IPS DF 4.7 (cell line): ENCODE results near the gene TNPO1.
"Not testable (repeated sequence)": the region's sequence is repeated elsewhere in the genome, so short reads cannot be mapped to it uniquely, and the experiment has no call there.

Experiments
- DNase-seq: peaks from one replicate; pipeline ENCODE4 v3.0.0-alpha.2; 2013; ENCODE audit warnings: low spot score; ENCODE audit errors: extremely low read depth

Gene TNPO1

GRCh38 chr5:72816284-72817075, at the start of gene TNPO1:
TSS of gene TNPO1 (plus strand) at chr5:72816661. CDS start at chr5:72816738, 77 bp downstream.
- DNase-seq, result peak; percentile 62

DNA sequence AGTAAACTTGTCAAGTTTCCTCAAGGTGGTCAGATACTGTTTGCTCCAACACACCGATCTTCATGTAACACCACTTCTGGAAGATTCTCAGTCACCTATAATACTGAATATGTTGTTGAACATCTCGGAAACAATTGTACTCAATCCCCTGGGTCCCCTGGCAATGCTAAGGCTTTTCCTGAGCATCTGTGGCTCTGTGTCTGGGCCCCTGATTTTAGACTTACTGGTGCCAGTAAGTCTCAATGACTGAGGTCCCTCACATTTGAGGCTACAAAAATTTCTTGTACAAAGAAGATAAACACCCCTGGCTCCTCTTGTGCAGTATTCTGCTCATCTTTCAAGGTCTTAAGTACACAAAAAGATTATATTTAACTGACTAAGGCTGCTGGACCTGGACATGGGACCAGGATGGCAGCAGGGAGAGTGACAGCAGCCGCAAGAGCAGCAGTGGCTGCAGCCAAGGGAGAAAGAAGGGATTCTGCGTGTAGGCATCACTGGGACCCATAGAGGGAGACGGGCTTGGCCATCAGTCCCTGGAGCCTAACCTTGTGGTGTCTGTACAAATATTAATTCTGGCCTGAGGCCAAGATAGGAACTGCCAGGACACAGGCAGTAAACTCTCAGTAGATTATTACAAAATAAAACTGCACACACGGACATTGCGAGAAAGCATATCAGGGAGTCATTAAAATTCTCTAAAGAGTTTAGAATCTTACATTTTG, 49.0 kb upstream of the TNPO1 start:
- DNase-seq, result no peak

- DNase-seq, result no peak
These were observed 46.2 kb upstream of the TNPO1 start for GRCh38 chr5:72770266-72770665.

- DNase-seq, result no peak
These were observed 39.8 kb upstream of the TNPO1 start for GRCh38 chr5:72776684-72777083.

GRCh38 chr5:72779520-72779919, 36.9 kb upstream of the TNPO1 start:
- no peak for DNase-seq

DNA sequence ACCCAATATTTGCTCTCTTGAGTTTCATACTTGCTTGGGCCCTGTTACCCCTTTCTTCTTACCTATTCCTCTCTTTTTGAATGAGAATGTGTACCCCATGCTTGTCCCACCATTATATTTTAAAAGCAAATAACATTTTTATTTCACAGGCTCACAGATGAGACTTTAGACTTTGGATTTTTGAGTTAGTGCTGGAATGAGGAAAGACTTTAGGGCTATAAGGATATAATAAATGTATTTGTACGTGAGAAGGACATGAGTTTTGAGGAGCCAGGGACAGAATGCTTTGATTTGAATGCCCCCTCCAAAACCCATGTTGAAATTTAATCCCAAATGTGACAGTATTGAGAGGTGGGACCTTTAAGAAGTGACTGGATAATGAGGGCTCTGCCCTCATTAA, 33.1 kb upstream of the TNPO1 start:
- no peak for DNase-seq

GRCh38 chr5:72784129-72784528, 32.3 kb upstream of the TNPO1 start:
- no peak for DNase-seq

DNA sequence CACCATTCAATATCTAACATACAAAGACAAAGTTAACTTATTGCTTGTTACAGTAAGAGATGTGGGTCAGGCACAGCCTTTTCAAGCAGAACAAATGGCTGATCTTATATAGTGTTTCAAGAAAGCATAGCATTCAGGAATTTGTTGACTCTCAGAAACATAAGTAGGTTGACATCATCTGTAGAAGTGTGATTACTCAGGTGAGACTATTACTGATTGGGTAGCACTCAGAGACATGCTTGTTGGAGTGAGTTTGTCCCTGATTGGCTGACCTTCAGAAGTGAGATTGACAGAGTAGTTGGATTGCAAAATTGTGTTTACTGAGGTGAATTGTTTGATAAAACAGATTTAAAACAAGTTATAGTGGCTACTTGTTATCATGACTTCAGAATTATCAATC, 30.7 kb upstream of the TNPO1 start:
- no peak for DNase-seq

DNA sequence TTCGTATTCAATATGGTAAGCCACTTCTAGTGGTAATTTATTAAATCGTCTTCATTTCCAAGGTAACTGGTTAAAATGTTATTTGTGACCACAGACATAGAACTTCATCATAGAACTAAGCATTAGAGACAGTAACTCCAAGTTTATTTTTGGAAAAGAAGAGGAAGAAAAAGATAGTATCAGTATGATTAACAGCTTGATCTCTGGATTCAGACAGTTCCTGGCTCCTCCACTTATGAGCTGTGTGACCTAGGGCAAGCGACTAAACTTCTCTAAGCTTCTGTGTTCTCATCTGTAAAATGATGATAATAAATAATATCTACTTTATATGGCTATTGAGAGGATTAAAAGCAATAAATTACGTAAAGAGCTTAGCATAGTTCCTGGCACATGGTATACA, 29.8 kb upstream of the TNPO1 start:
- DNase-seq, result no peak

DNA sequence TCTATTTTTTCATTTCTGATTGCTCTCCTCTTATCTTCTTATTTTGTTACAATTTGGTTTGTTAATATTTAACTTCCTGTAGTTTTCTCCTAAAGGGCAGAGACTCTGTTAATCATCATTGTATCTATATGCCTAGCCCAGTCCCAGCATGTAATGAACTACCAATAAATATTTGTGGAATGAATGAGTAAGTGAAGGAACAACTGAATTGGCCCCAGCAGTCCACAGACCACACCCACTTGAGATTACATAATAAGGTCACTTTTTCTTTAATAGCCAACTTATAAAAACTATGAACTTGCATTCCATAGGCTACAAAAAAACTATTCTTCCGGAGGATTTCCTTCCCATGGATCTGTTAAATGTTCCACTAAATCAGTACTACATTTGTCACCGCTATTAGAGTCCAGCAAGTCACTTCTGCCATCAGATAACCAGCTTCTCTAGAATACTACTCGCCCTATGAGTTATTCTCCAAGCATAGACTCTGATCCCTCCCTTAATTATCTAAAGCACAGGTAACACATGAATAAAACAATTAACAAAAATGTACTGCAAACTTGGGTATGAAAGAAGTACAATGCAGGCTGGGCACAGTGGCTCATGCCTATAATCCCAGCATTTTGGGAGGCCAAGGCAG, 27.5 kb upstream of the TNPO1 start:
- no peak for DNase-seq

DNA sequence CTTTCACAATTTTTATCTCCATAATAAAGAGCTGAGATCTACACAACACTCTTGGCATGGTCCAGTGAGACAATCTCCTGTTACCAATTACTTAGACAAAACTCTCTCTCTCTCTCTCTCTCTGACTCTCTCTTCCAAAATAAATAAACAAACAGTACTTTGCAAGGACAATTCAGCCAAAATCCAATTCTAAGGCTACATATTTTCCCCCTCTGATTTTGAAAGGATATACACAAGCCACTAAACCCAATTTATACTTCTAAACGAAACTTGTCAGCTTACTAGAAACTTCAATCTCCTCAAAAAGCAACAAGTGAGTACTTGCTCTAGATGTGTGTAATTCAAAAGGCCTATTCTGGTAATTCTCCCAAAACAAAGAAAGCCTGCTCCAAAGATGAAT, 26.3 kb upstream of the TNPO1 start:
- DNase-seq, result no peak

DNA sequence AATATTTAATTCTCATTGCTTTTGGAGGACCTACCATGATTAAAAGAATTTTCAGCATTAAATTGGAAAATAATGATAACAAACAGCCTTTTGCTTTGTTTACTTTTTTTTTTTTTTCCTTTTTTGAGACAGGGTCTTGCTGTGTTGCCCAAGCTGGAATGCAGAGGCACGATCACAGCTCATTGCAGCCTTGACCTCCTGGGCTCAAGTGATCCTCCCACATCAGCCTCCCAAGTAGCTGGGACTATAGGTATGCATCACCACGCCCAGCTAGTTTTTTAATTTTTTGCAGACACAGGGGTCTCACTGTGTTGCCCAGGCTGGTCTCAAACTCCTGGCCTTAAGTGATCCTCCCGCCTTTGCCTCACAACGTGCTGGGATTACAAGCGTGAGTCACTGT, 23.8 kb upstream of the TNPO1 start:
- not testable (repeated sequence) for DNase-seq

GRCh38 chr5:72796001-72796400, 20.5 kb upstream of the TNPO1 start:
- DNase-seq, result no peak

DNA sequence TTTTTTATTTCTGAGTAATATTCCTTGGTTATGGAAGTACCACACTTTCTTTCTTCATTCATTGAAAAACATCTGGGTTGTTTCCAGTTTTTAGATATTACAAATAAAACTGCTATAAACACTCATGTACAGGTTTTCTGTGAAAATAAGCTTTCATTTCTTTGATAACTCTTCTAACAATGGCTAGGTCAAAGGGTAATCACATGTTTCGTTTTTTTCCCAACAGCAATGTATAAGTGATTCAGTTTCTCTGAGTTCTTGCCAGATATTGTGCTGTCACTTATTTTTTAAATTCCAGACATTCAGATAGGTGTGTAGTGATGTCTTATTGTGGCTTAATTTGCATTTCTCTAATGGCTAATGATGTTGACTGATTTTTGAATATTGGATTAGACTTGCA, 16.7 kb upstream of the TNPO1 start:
- no peak for DNase-seq

- DNase-seq, result not testable (repeated sequence)
These were observed 7.8 kb upstream of the TNPO1 start for GRCh38 chr5:72808637-72809036.

DNA sequence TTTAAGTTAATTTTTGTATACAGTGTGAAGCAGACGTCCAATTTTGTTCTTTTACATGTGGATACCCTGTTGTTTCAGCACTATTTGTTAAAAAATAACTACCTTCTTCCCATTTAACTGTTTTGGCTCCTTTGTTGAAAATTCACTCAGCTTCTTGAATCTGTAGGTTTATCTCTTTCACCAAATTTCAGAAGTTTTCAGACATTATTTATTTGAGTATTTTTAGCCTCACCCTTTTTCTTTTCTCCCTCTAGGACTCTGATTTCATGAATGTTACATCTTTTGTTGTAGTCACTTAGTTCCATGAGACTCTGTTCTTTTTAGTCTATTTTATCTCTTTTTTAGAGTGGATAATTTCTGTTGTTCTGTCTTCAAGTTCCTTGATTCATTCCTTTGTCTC, 4.6 kb upstream of the TNPO1 start:
- no peak for DNase-seq

- DNase-seq, result no peak
These were observed 4.0 kb upstream of the TNPO1 start for GRCh38 chr5:72812488-72812887.

- no peak for DNase-seq
These were observed 2.4 kb upstream of the TNPO1 start for GRCh38 chr5:72814104-72814503.

- DNase-seq, result no peak
These were observed 1.6 kb upstream of the TNPO1 start for GRCh38 chr5:72814864-72815263.

DNA sequence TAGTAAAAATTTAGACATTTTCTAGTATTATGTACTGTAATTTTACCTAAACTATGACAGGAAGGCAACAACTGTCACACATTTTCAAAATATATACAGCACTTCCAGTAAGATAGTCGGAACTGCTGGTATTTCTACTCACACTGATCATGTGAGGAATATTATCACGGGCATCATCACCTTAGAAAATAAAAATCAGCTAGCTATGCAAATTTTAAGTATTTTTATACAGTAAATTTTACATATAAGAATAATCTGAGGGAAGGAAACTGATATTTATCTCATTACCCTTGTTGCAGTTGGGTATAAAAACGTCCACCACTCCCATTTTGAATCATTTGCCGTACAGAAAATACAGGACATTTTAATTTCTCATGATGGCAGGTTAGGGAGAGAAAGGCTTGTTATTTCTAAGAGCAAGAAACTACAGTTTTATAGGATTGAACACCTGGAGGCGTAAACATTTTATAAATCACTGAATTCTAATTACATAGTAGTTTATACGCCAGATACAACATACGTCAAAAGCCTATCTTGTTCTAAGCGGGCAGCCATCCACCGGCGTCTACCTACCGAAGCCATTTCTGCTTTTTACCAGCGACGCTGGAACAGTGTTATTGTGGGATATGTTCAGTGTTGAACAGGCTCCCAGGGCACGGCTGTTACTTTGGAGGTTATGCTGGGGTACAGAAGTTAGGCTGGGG, 729 bp upstream of the TNPO1 start:
- no peak for DNase-seq

DNA sequence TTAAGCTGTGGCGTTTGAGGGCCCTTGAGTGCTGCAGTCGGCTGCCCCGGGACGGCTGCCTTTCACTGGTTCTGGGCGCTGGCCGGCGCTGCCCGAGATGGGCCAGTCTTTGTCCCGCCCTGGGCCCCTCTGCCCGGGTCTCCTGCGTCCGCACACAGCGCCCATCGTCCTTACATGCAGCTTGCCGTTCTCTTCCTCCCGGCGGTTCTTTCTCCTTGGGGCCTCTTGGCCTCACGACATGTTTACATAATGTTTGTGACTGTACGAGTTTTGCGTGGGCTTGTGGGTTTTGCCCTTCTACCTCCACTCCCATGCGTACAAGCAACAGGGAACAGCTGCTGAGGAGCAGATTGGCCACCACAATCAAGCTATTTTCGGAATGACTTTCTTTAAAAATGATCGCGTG, 618 bp downstream of the TNPO1 start:
- no peak for DNase-seq
